CD8-positive, alpha-beta memory T cell (primary cell): ENCODE measurements around the gene NHSL1. TPM values are rescaled to one million over a fixed set of nuclear protein-coding genes. Genes with fewer than 3 reads are reported as not detected.
"Not testable (repeated sequence)": the region's sequence is repeated elsewhere in the genome, so short reads cannot be mapped to it uniquely, and the experiment has no call there.

Source experiments
- CTCF ChIA-PET: fragments of 350-600 bp; sonication (Branson Sonifier 250); formaldehyde crosslinking; loops from one replicate; lab custom pipeline; 2021; ENCODE audit warnings: antibody characterized with exemption; lab: Charles Lee
- POLR2A ChIA-PET: fragments of 350-600 bp; sonication (Branson Sonifier 250); formaldehyde crosslinking; loops from one replicate; lab custom pipeline; 2021; ENCODE audit warnings: antibody characterized with exemption; lab: Charles Lee
- DNase-seq, 5 donors: peaks; one replicate each; pipeline versions ENCODE4 v3.0.0 to v3.0.0-alpha.2; 2020 to 2022; ENCODE audit warnings: mixed read lengths in 1 of 5
- H3K27ac ChIP-seq: one replicate; pipeline ENCODE4 v1.7.0; 2013; ENCODE audit warnings: low read depth, mild to moderate bottlenecking, low read length, moderate library complexity
- H3K27me3 ChIP-seq: 2 replicates; pipeline ENCODE4 v1.7.0; 2013; ENCODE audit warnings: low read length, mild to moderate bottlenecking; ENCODE audit not compliant: insufficient read depth, poor library complexity, severe bottlenecking
- H3K36me3 ChIP-seq: 2 replicates; pipeline ENCODE4 v1.7.0; 2013; ENCODE audit warnings: mild to moderate bottlenecking, low read length, moderate library complexity; ENCODE audit not compliant: insufficient read depth
- H3K4me1 ChIP-seq: 2 replicates; pipeline ENCODE4 v1.7.0; 2013; ENCODE audit warnings: mild to moderate bottlenecking, low read length, moderate library complexity; ENCODE audit not compliant: insufficient read depth
- H3K4me3 ChIP-seq: 2 replicates; pipeline ENCODE4 v1.7.0; 2013; ENCODE audit warnings: mild to moderate bottlenecking, low read length
- H3K9me3 ChIP-seq: 2 replicates; pipeline ENCODE4 v1.7.0; 2013; ENCODE audit warnings: mild to moderate bottlenecking, low read length
- H3K27ac Mint-ChIP-seq, 8 donors: one replicate each; pipeline ENCODE4 v1.8.0; 2020 to 2021; ENCODE audit warnings: mixed read lengths in 8 of 8, mild to moderate bottlenecking in 6 of 8, inconsistent platforms in 3 of 8, moderate library complexity in 3 of 8
- H3K27me3 Mint-ChIP-seq, 2 donors: one replicate each; pipeline ENCODE4 v1.8.0; 2020 to 2021; ENCODE audit warnings: mixed read lengths in 2 of 2, mild to moderate bottlenecking in 1 of 2, moderate library complexity in 1 of 2
- H3K36me3 Mint-ChIP-seq, 3 donors: one replicate each; pipeline ENCODE4 v1.8.0; 2020 to 2021; ENCODE audit warnings: mixed read lengths in 3 of 3, inconsistent platforms in 1 of 3, mild to moderate bottlenecking in 1 of 3
- H3K4me1 Mint-ChIP-seq, 3 donors: one replicate each; pipeline ENCODE4 v1.8.0; 2020 to 2021; ENCODE audit warnings: mixed read lengths in 3 of 3, inconsistent platforms in 1 of 3, mild to moderate bottlenecking in 1 of 3
- H3K4me3 Mint-ChIP-seq, 7 donors: one replicate each; pipeline ENCODE4 v1.8.0; 2020 to 2021; ENCODE audit warnings: mixed read lengths in 7 of 7, mild to moderate bottlenecking in 6 of 7, moderate library complexity in 4 of 7, inconsistent platforms in 2 of 7
- H3K9me3 Mint-ChIP-seq, 5 donors: one replicate each; pipeline ENCODE4 v1.8.0; 2020 to 2022; ENCODE audit warnings: mixed read lengths in 5 of 5, mild to moderate bottlenecking in 3 of 5, moderate library complexity in 2 of 5, inconsistent platforms in 1 of 5
- polyA plus RNA-seq: library from polyadenylated mRNA; unstranded; fragments of 300-500 nt; fragmentation: Illumina TruSeq; gene quantifications from one replicate; pipeline ENCODE4 v1.2.3, GENCODE V29; 2021
- total RNA-seq, 2 experiments: library from RNA; stranded (reverse); gene quantifications; one replicate each; pipeline ENCODE4 v1.2.3, GENCODE V29; 2021

NHSL1 gene
- total and polyA plus RNA-seq, 3 experiments from 2014 or later = 0.71 to 0.72 TPM; not detected in 1

DNA sequence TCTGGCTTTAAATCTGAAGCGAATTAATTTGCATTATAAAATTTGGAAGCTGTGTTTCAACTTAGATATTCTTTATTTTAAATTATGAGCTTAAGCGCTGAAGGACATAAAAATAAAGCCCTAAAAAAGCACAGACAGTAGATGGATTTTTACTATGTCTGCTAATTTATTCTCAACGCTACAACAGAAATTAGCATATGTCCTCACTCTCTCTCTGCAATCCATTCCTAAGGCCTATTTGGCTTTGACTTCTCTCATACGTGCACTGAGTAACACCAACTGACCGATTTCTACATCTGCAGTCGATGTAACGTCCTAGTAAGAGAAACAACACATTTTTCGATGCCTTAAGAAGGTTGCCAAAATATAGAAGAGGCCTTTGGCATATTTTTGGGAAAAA, 71.6 kb downstream of the NHSL1 start:
- H3K36me3 Mint-ChIP-seq = no peaks in the 10 kb centered on the region
- Histone ChIP-seq H3K36me3 (no peaks in the 10 kb centered on the region), H3K27me3 (no peaks in the 10 kb centered on the region), H3K27ac (no peak overlapping the region), H3K4me3 (no peak overlapping the region), H3K9me3 (no peaks in the 10 kb centered on the region), H3K4me1 (no peaks in the 10 kb centered on the region)
- peaks cover 4 to 9% (median 6%) of the 10 kb centered on the region in 3 donors for H3K4me1 Mint-ChIP-seq
- CTCF ChIA-PET = interaction anchor here (0.7 to 7.4 kb wide), 6 partner anchors 9 to 93 kb away, joined by 3 to 87 read pairs (median 10); no protein-coding TSS in a partner anchor
- POLR2A ChIA-PET = no interaction called here
- H3K9me3 Mint-ChIP-seq = no peaks in the 10 kb centered on the region
- DNase-seq = no peak
- H3K27me3 Mint-ChIP-seq = peaks cover 7 to 27% of the 10 kb centered on the region in 2 donors
- H3K4me3 Mint-ChIP-seq = no peak overlapping the region
- no peak overlapping the region for H3K27ac Mint-ChIP-seq

DNA sequence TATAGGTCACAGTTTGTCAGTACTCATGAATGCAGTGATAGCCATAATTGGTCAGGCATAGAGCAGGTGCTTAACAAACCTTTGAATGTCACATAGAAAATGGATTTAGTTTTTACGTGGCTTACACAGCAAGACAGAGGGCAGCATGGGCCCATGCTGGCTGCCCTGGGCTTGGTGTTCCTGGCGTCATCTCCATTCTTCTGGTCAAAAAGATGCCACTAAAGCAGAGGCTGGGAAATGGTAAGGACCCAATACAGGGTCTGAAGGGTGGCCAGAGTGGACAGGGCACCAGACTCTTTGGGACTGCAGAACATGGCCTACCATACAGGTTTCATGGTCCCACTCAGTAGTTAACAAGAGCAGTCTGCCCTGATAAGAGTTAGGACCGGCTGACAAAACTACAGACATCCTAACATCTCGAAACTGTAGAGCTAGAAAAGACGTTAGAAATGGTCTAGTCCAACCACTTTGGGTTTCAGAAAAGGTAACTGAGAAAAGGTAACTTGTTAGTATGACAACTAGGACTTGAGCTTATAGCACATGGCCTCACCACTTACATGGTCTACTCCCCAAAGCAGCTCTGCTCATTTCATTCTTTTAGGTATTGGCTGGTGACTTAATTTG, 72.7 kb downstream of the NHSL1 start:
- no peaks in the 10 kb centered on the region for H3K36me3 ChIP-seq
- H3K4me1 ChIP-seq = no peaks in the 10 kb centered on the region
- ChIA-PET POLR2A (no interaction called here), CTCF (interaction anchor here (1.3 to 7.4 kb wide), 6 partner anchors 9 to 310 kb away, joined by 3 to 87 read pairs (median 13); no protein-coding TSS in a partner anchor)
- Mint-ChIP-seq H3K27me3 (peaks cover 5 to 26% of the 10 kb centered on the region in 2 donors), H3K36me3 (no peaks in the 10 kb centered on the region), H3K9me3 (no peaks in the 10 kb centered on the region), H3K4me3 (no peak overlapping the region), H3K27ac (no peak overlapping the region), H3K4me1 (peaks cover 4 to 9% (median 6%) of the 10 kb centered on the region in 3 donors)
- no peak overlapping the region for H3K27ac ChIP-seq
- no peaks in the 10 kb centered on the region for H3K9me3 ChIP-seq
- no peaks in the 10 kb centered on the region for H3K27me3 ChIP-seq
- no peak for DNase-seq
- H3K4me3 ChIP-seq = no peak overlapping the region

DNA sequence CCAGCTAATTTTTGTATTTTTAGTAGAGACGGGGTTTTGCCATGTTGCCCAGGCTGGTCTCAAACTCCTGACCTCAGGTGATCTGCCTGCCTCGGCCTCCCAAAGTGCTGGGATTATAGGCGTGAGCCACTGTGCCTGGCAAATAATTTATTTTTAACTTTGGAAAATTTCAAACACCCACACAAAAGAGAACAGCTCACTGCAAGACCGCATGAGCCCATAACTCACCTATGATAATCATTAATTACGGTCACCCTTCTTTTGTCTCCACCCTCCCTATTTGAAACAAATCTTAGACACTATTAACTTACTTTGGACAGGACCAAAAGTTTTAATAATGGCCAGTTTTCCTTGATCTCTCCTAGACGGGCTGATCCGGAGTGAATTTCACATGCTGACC, 74.0 kb downstream of the NHSL1 start:
- H3K27ac ChIP-seq, H3K9me3 Mint-ChIP-seq, H3K36me3 ChIP-seq, H3K4me1 ChIP-seq, H3K4me3 ChIP-seq, H3K4me1 Mint-ChIP-seq, DNase-seq, H3K4me3 Mint-ChIP-seq, H3K9me3 ChIP-seq, H3K36me3 Mint-ChIP-seq, H3K27me3 ChIP-seq, POLR2A ChIA-PET: not testable (repeated sequence)
- H3K27me3 Mint-ChIP-seq = peaks cover 5 to 15% of the 10 kb centered on the region in 2 donors
- H3K27ac Mint-ChIP-seq = peak overlapping the region in 1 of 8 donors; percentile 55
- CTCF ChIA-PET = interaction anchor here (0.9 to 7.4 kb wide), 5 partner anchors 10 to 308 kb away, joined by 4 to 87 read pairs (median 9); partner anchors contain the start of gene HEBP2

DNA sequence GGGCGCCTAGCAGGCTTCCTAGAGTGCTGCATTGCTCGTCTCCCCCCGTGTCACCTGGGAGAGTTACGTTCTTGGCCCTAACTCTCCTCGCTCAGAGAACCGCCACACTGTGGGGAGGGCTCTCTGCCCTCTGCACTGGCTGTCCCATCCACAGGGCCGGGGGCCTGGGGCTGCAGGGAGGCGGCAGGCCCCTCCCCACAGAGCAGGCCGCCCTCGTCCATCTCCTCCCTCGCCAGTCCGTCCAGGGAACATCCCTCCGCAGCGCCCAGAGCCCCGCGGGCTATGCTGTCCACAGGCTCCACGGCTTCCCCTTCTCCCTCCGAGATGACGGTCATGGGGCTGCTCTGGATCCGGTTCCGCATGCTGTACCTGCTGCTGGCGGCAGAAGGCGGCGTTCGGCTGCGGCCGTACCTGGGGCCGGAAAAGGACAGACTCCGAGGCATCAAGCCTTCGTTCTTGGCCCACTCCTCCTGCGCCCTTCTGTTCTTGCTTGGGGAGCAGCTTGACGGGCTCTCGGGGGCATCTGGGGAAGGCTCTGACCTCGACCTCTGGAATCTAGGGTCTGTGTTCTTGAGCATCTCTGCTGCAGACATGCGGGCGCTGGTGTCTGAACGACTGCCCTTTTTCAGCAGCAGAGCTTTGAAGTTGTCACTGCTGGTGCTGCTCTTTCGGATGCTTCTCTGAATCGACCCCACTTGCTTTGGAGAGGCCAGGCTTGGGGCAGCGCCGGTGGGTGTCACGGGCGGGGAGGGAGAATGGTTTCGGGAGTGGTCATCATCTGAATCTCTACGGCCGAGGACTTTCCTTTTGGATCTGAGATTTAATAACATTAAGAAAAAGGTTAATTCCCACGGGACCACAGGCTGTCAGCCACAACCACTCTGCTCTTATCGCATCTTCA, 75.0 kb downstream of the NHSL1 start:
- Mint-ChIP-seq H3K27ac (no peak overlapping the region), H3K4me3 (peak overlapping the region in 1 of 7 donors; percentile 61), H3K9me3 (no peaks in the 10 kb centered on the region), H3K4me1 (peaks cover 4 to 7% (median 6%) of the 10 kb centered on the region in 3 donors), H3K27me3 (peaks cover 5 to 7% of the 10 kb centered on the region in 2 donors), H3K36me3 (peaks cover 0 to 5% (median 1%) of the 10 kb centered on the region in 3 donors)
- CTCF ChIA-PET = interaction anchor here (1.5 to 7.4 kb wide), 4 partner anchors 11 to 93 kb away, joined by 4 to 87 read pairs (median 28); partner anchors contain the start of gene HEBP2
- H3K36me3 ChIP-seq = no peaks in the 10 kb centered on the region
- no peaks in the 10 kb centered on the region for H3K9me3 ChIP-seq
- H3K27me3 ChIP-seq = no peaks in the 10 kb centered on the region
- H3K4me3 ChIP-seq = no peak overlapping the region
- H3K27ac ChIP-seq = no peak overlapping the region
- no peaks in the 10 kb centered on the region for H3K4me1 ChIP-seq
- no peak for DNase-seq
- POLR2A ChIA-PET = no interaction called here

DNA sequence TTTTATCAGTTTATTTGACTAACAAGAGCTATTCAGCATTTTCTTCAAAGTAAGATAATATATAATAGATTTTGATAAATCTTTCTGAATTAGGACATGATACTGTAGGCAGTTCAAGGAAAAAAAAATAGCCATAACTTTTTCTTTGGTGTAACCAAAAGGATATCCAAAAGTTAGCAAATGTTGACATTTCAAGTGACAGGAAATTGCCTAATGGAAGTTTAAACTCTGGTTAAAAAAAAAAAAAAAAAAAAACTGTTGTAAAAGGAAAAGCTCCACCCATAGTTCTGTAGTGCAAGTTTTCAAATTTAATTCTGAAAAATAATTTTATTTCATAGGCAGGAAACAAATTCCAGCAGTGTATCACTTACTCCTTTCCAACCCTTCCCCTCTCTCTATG, 76.4 kb downstream of the NHSL1 start:
- H3K9me3 Mint-ChIP-seq = no peaks in the 10 kb centered on the region
- no peaks in the 10 kb centered on the region for H3K27me3 ChIP-seq
- no peaks in the 10 kb centered on the region for H3K9me3 ChIP-seq

DNA sequence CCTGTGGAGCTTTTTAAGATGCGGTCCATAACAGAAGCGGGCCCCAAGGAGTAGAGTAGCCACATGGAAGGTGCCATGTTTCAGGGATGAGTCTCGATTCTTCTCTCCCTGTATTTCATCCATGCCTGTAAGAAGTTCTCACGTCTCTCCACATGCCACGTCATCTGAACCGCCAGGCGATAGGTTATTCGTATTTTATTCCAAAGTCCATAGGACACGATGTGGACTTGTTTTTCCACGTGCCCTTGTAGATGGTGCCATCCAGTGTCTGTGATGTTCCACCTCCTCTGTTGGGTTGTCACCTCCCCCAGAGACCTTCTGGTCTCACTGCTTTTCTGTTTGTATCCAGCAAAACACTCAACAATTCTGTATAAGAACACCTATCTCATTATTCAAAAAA, 77.7 kb downstream of the NHSL1 start:
- H3K4me1 Mint-ChIP-seq = peaks cover 4 to 6% (median 5%) of the 10 kb centered on the region in 3 donors
- H3K27me3 Mint-ChIP-seq = peaks cover 0 to 5% of the 10 kb centered on the region in 2 donors
- Histone ChIP-seq H3K9me3 (no peaks in the 10 kb centered on the region), H3K36me3 (no peaks in the 10 kb centered on the region), H3K4me1 (no peaks in the 10 kb centered on the region), H3K27me3 (no peaks in the 10 kb centered on the region), H3K4me3 (no peak overlapping the region), H3K27ac (no peak overlapping the region)
- no peaks in the 10 kb centered on the region for H3K9me3 Mint-ChIP-seq
- ChIA-PET CTCF (no interaction called here), POLR2A (no interaction called here)
- H3K4me3 Mint-ChIP-seq = no peak overlapping the region
- DNase-seq = no peak
- peak overlapping the region in 1 of 8 donors; percentile 40 for H3K27ac Mint-ChIP-seq
- H3K36me3 Mint-ChIP-seq = peaks cover 9 to 26% (median 24%) of the 10 kb centered on the region in 3 donors

More for the DNA sequence above, 76.4 kb downstream of the NHSL1 start:
- Mint-ChIP-seq H3K27ac (peak overlapping the region in 1 of 8 donors; percentile 11), H3K27me3 (peaks cover 4 to 5% of the 10 kb centered on the region in 2 donors), H3K4me1 (peaks cover 4 to 6% (median 5%) of the 10 kb centered on the region in 3 donors), H3K4me3 (no peak overlapping the region), H3K36me3 (peaks cover 9 to 17% (median 14%) of the 10 kb centered on the region in 3 donors)
- Histone ChIP-seq H3K4me3 (no peak overlapping the region), H3K4me1 (no peaks in the 10 kb centered on the region), H3K27ac (no peak overlapping the region), H3K36me3 (no peaks in the 10 kb centered on the region)
- no peak for DNase-seq
- CTCF ChIA-PET = interaction anchor here (1.2 kb wide), 1 partner anchor 95 kb away, joined by 4 read pairs; no protein-coding TSS in a partner anchor
- POLR2A ChIA-PET = no interaction called here

DNA sequence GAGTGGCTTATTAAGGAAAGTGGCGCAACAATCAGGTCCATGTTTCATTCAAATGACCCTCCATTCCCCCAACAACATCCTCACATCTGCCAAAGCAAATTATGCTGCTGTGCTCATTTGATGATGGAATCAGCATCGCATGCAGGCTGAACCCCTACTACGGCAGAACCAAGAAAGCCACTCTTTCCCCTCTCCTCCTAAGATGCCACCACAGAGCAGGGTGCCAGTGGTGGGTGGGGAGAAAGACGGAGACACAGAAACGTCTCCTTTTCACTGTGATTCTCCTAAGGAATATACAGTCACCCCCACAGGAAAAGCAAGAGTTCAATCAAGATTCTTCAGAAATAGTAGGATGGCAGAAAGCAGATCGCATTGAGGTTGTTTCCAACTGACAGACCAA, 78.2 kb downstream of the NHSL1 start:
- H3K9me3 Mint-ChIP-seq = no peaks in the 10 kb centered on the region
- Histone ChIP-seq H3K27me3 (no peaks in the 10 kb centered on the region), H3K4me3 (no peak overlapping the region), H3K27ac (no peak overlapping the region), H3K9me3 (no peaks in the 10 kb centered on the region), H3K36me3 (no peaks in the 10 kb centered on the region), H3K4me1 (no peaks in the 10 kb centered on the region)
- H3K36me3 Mint-ChIP-seq = peaks cover 9 to 31% (median 29%) of the 10 kb centered on the region in 3 donors
- no peak overlapping the region for H3K27ac Mint-ChIP-seq
- ChIA-PET POLR2A (no interaction called here), CTCF (no interaction called here)
- no peak overlapping the region for H3K4me3 Mint-ChIP-seq
- no peak for DNase-seq
- H3K4me1 Mint-ChIP-seq = peaks cover 4 to 6% (median 5%) of the 10 kb centered on the region in 3 donors
- peaks cover 0 to 5% of the 10 kb centered on the region in 2 donors for H3K27me3 Mint-ChIP-seq
